H54 (cell line): ENCODE data around the gene PCSK4.

Experiments
- DNase-seq: peaks from one replicate; pipeline ENCODE4 v3.0.0; 2011; ENCODE audit warnings: low spot score, mixed read lengths; ENCODE audit not compliant: insufficient read length
- FAIRE-seq: peaks from 3 replicates; lab custom pipeline; 2011; peaks lifted over from hg19 to GRCh38; lab: Jason Lieb, UNC
- POLR2A ChIP-seq: IDR thresholded peaks from 2 replicates; pipeline ENCODE4 v1.6.1; 2011; ENCODE audit warnings: low read depth, mild to moderate bottlenecking, low read length

PCSK4 gene

GRCh38 chr19:1492474-1493006 lies 2.4 kb upstream of the PCSK4 start:
- no peak for FAIRE-seq
- no peak for DNase-seq
- TF ChIP-seq POLR2A: no peak

GRCh38 chr19:1491849-1492170 lies 1.7 kb upstream of the PCSK4 start:
- no peak for FAIRE-seq
- no peak for DNase-seq
- TF ChIP-seq POLR2A: no peak

GRCh38 chr19:1491114-1491848 lies 1.1 kb upstream of the PCSK4 start, which contains the start of gene REEP6:
Gene REEP6, plus strand, starts transcription at chr19:1491181. Its CDS starts 89 bp downstream, at chr19:1491270.
- peak; percentile 60 for TF ChIP-seq POLR2A
- DNase-seq (no peak), FAIRE-seq (no peak)

GRCh38 chr19:1489463-1490310 lies 463 bp downstream of the PCSK4 start:
- no peak for FAIRE-seq
- DNase-seq: no peak
- no peak for TF ChIP-seq POLR2A

GRCh38 chr19:1488282-1488601 lies 1.9 kb downstream of the PCSK4 start:
- no peak for TF ChIP-seq POLR2A
- no peak for FAIRE-seq
- DNase-seq: no peak

- TF ChIP-seq POLR2A: no peak
- DNase-seq: no peak
- no peak for FAIRE-seq
These were observed 2.4 kb downstream of the PCSK4 start for GRCh38 chr19:1487576-1488281.

- FAIRE-seq (no peak), DNase-seq (no peak)
- no peak for TF ChIP-seq POLR2A
These were observed 3.2 kb downstream of the PCSK4 start for GRCh38 chr19:1486720-1487575.

GRCh38 chr19:1483979-1484428 lies 6.1 kb downstream of the PCSK4 start:
- TF ChIP-seq POLR2A: no peak
- FAIRE-seq (no peak), DNase-seq (no peak)

- DNase-seq (no peak), FAIRE-seq (no peak)
- TF ChIP-seq POLR2A: no peak
These were observed 6.8 kb downstream of the PCSK4 start for GRCh38 chr19:1483131-1483978.

GRCh38 chr19:1482361-1483130 lies 7.6 kb downstream of the PCSK4 start:
- DNase-seq (no peak), FAIRE-seq (no peak)
- TF ChIP-seq POLR2A: no peak

- no peak for DNase-seq
- FAIRE-seq: no peak
These were observed 8.2 kb downstream of the PCSK4 start for GRCh38 chr19:1481893-1482360.

More at GRCh38 chr19:1481893-1482360, 8.2 kb downstream of the PCSK4 start:
- no peak for TF ChIP-seq POLR2A
